Thyroid gland (tissue), 4 donors: Measurements from ENCODE around the gene TUBA1C. TPM values are rescaled to one million over a fixed set of nuclear protein-coding genes. Genes with fewer than 3 reads are reported as not detected.

Source experiments
- DNase-seq, 2 donors: peaks; one replicate each; pipeline ENCODE4 v3.0.0-alpha.2; 2019
- H3K27ac ChIP-seq, 3 donors: fragments of 200-600 bp; sonication (generic); 1 replicate in 2 of 3; 2 replicates in 1 of 3; pipeline ENCODE4 v1.5.1; 2016 to 2019; ENCODE audit warnings: mild to moderate bottlenecking in 1 of 3, moderate library complexity in 1 of 3
- H3K27me3 ChIP-seq: fragments of 200-600 bp; sonication (generic); one replicate; pipeline ENCODE4 v1.5.1; 2019
- H3K36me3 ChIP-seq, 2 donors: fragments of 200-600 bp; sonication (generic); one replicate each; pipeline ENCODE4 v1.5.1; 2016 to 2019
- H3K4me1 ChIP-seq, 2 donors: fragments of 200-600 bp; sonication (generic); one replicate each; pipeline ENCODE4 v1.5.1; 2017 to 2019
- H3K4me3 ChIP-seq, 3 donors: fragments of 200-600 bp; sonication (generic); replicated peaks in 1 of 3; 1 replicate in 2 of 3; 2 replicates in 1 of 3; pipeline ENCODE4 v1.5.1; 2016; ENCODE audit warnings: mild to moderate bottlenecking in 1 of 3
- H3K9me3 ChIP-seq: fragments of 200-600 bp; sonication (generic); one replicate; pipeline ENCODE4 v1.5.1; 2017
- CTCF ChIP-seq, 6 experiments: fragments of 200-600 bp in 3 of 6; fragments of 450-650 bp in 3 of 6; sonication (generic) in 3 of 6; IDR thresholded peaks; one replicate each; pipeline ENCODE4 v1.5.1; 2016 to 2019; ENCODE audit warnings: antibody characterized with exemption in 6 of 6, mild to moderate bottlenecking in 2 of 6, inconsistent platforms in 1 of 6, moderate library complexity in 1 of 6
- POLR2A ChIP-seq, 2 donors: fragments of 450-650 bp; IDR thresholded peaks; one replicate each; pipeline ENCODE4 v1.6.1; 2017; ENCODE audit warnings: antibody characterized with exemption in 2 of 2, mild to moderate bottlenecking in 2 of 2, moderate library complexity in 1 of 2
- WGBS, 2 donors: methylation state at CpG; one replicate each; pipeline ENCODE4 v1.1.5; 2017; 5-methylcytosine and 5-hydroxymethylcytosine counted together
- intact Hi-C: fragments of 100-400 bp; cut with DNase I; formaldehyde crosslinking; loops from one replicate; pipeline ENCODE4 v1.15.1; 2023
- total RNA-seq, 4 donors: library from RNA; depleted of rRNA; stranded (reverse); fragments of >200 nt; gene quantifications; one replicate each; pipeline ENCODE4 v1.2.3, GENCODE V29; 2016

The TUBA1C gene
- total RNA-seq, 4 donors from 2014 or later = 80.6 to 385 (median 212) TPM

GRCh38 chr12:49273726-49274395 lies 9.0 kb downstream of the TUBA1C start:
- H3K4me3 ChIP-seq = no peak overlapping the region
- WGBS, 2 donors = 95 to 98% methylated on average over 6 of the region's 6 CpGs
- peaks cover 0 to 2% of the 10 kb centered on the region in 2 donors for H3K4me1 ChIP-seq
- H3K27ac ChIP-seq = no peak overlapping the region
- H3K9me3 ChIP-seq = no peaks in the 10 kb centered on the region
- no peaks in the 10 kb centered on the region for H3K27me3 ChIP-seq
- TF ChIP-seq POLR2A (IDR thresholded peaks at IDR 0.05) (no peak), CTCF (IDR thresholded peaks at IDR 0.05) (no peak)
- intact Hi-C loops = no loop called here
- DNase-seq = no peak
- peaks cover 32 to 40% of the 10 kb centered on the region in 2 donors for H3K36me3 ChIP-seq

GRCh38 chr12:49274396-49275069 lies 9.7 kb downstream of the TUBA1C start:
- Histone ChIP-seq H3K9me3 (no peaks in the 10 kb centered on the region), H3K27ac (no peak overlapping the region), H3K4me1 (no peaks in the 10 kb centered on the region), H3K36me3 (peaks cover 28 to 39% of the 10 kb centered on the region in 2 donors), H3K4me3 (no peak overlapping the region), H3K27me3 (no peaks in the 10 kb centered on the region)
- no peak for DNase-seq
- intact Hi-C loops = no loop called here
- WGBS, 2 donors = 87 to 91% methylated on average over 7 of the region's 7 CpGs
- TF ChIP-seq CTCF (IDR thresholded peaks at IDR 0.05) (no peak), POLR2A (IDR thresholded peaks at IDR 0.05) (no peak)

- no peak for DNase-seq
- 79 to 82% methylated on average over 9 to 13 of the region's 13 CpGs for WGBS, 2 donors
- Histone ChIP-seq H3K4me1 (no peaks in the 10 kb centered on the region), H3K4me3 (no peak overlapping the region), H3K9me3 (no peaks in the 10 kb centered on the region), H3K27ac (no peak overlapping the region), H3K36me3 (peaks cover 10 to 19% of the 10 kb centered on the region in 2 donors), H3K27me3 (no peaks in the 10 kb centered on the region)
- TF ChIP-seq CTCF (IDR thresholded peaks at IDR 0.05) (no peak), POLR2A (IDR thresholded peaks at IDR 0.05) (no peak)
- intact Hi-C loops = no loop called here
Observed at GRCh38 chr12:49276304-49277290, 11.7 kb downstream of the TUBA1C start.

GRCh38 chr12:49277466-49277865 lies 12.6 kb downstream of the TUBA1C start:
- Histone ChIP-seq H3K27ac (no peak overlapping the region), H3K9me3 (no peaks in the 10 kb centered on the region), H3K4me1 (no peaks in the 10 kb centered on the region), H3K27me3 (no peaks in the 10 kb centered on the region), H3K36me3 (peaks cover 10 to 13% of the 10 kb centered on the region in 2 donors), H3K4me3 (no peak overlapping the region)
- intact Hi-C loops = no loop called here
- TF ChIP-seq CTCF (IDR thresholded peaks at IDR 0.05) = no peak
- TF ChIP-seq POLR2A (IDR thresholded peaks at IDR 0.05) = no peak
- WGBS, 2 donors = 94% methylated on average over 5 to 7 of the region's 7 CpGs
- no peak for DNase-seq
